CD4-positive, alpha-beta memory T cell (primary cell): Measurements from ENCODE around the gene SCFD2. TPM values are rescaled to one million over a fixed set of nuclear protein-coding genes. Genes with fewer than 3 reads are reported as not detected.

Source experiments
- CTCF ChIA-PET: fragments of 350-600 bp; sonication (Branson Sonifier 250); formaldehyde crosslinking; loops from one replicate; lab custom pipeline; 2021; ENCODE audit warnings: inconsistent platforms; ENCODE audit not compliant: partially characterized antibody; lab: Charles Lee
- POLR2A ChIA-PET: fragments of 350-600 bp; sonication (Branson Sonifier 250); formaldehyde crosslinking; loops from one replicate; lab custom pipeline; 2021; ENCODE audit not compliant: partially characterized antibody; lab: Charles Lee
- DNase-seq, 5 donors: peaks; one replicate each; pipeline versions ENCODE4 v3.0.0 to v3.0.0-alpha.2; 2020 to 2022; ENCODE audit warnings: mixed read lengths in 1 of 5
- H3K27ac ChIP-seq: one replicate; pipeline ENCODE4 v1.7.0; 2013; ENCODE audit warnings: low read depth, low read length
- H3K27me3 ChIP-seq: 2 replicates; pipeline ENCODE4 v1.7.0; 2013; ENCODE audit warnings: mild to moderate bottlenecking, low read length, moderate library complexity; ENCODE audit not compliant: insufficient read depth
- H3K36me3 ChIP-seq: 2 replicates; pipeline ENCODE4 v1.7.0; 2013; ENCODE audit warnings: mild to moderate bottlenecking, low read length, moderate library complexity; ENCODE audit not compliant: insufficient read depth
- H3K4me1 ChIP-seq: 2 replicates; pipeline ENCODE4 v1.7.0; 2013; ENCODE audit warnings: mild to moderate bottlenecking, low read length, moderate library complexity; ENCODE audit not compliant: insufficient read depth
- H3K4me3 ChIP-seq, 2 donors: one replicate each; pipeline ENCODE4 v1.7.0; 2013; ENCODE audit warnings: low read length in 2 of 2, mild to moderate bottlenecking in 1 of 2
- H3K9me3 ChIP-seq, 2 donors: one replicate each; pipeline ENCODE4 v1.7.0; 2013; ENCODE audit warnings: low read length in 2 of 2, control low read depth in 1 of 2; ENCODE audit not compliant: control insufficient read depth in 1 of 2
- H3K27ac Mint-ChIP-seq, 7 donors: one replicate each; pipeline ENCODE4 v1.8.0; 2020 to 2021; ENCODE audit warnings: mixed read lengths in 7 of 7, mild to moderate bottlenecking in 6 of 7, inconsistent platforms in 3 of 7, moderate library complexity in 3 of 7
- H3K27me3 Mint-ChIP-seq, 2 donors: one replicate each; pipeline ENCODE4 v1.8.0; 2020 to 2021; ENCODE audit warnings: mixed read lengths in 2 of 2
- H3K36me3 Mint-ChIP-seq, 2 donors: one replicate each; pipeline ENCODE4 v1.8.0; 2020 to 2021; ENCODE audit warnings: mixed read lengths in 2 of 2, inconsistent platforms in 1 of 2, mild to moderate bottlenecking in 1 of 2
- H3K4me1 Mint-ChIP-seq, 4 donors: one replicate each; pipeline ENCODE4 v1.8.0; 2020 to 2021; ENCODE audit warnings: mixed read lengths in 4 of 4, mild to moderate bottlenecking in 1 of 4
- H3K4me3 Mint-ChIP-seq, 8 donors: one replicate each; pipeline ENCODE4 v1.8.0; 2020 to 2021; ENCODE audit warnings: mixed read lengths in 8 of 8, mild to moderate bottlenecking in 7 of 8, moderate library complexity in 6 of 8, inconsistent platforms in 3 of 8
- H3K9me3 Mint-ChIP-seq, 8 donors: one replicate each; pipeline ENCODE4 v1.8.0; 2020 to 2021; ENCODE audit warnings: mixed read lengths in 8 of 8, mild to moderate bottlenecking in 5 of 8, inconsistent platforms in 3 of 8, moderate library complexity in 1 of 8
- intact Hi-C: fragments of 100-400 bp; cut with micrococcal nuclease; formaldehyde crosslinking; loops from one replicate; pipeline ENCODE4 v1.15.1; 2023
- polyA plus RNA-seq, 2 donors: library from polyadenylated mRNA; unstranded; fragments of 300-500 nt; fragmentation: Illumina TruSeq; gene quantifications; one replicate each; pipeline ENCODE4 v1.2.3, GENCODE V29; 2021
- total RNA-seq, 2 experiments: library from RNA; stranded (reverse); gene quantifications; one replicate each; pipeline ENCODE4 v1.2.3, GENCODE V29; 2021

Gene SCFD2
- total and polyA plus RNA-seq, 4 experiments from 2014 or later: 12.4 to 21.2 (median 13.5) TPM

DNA sequence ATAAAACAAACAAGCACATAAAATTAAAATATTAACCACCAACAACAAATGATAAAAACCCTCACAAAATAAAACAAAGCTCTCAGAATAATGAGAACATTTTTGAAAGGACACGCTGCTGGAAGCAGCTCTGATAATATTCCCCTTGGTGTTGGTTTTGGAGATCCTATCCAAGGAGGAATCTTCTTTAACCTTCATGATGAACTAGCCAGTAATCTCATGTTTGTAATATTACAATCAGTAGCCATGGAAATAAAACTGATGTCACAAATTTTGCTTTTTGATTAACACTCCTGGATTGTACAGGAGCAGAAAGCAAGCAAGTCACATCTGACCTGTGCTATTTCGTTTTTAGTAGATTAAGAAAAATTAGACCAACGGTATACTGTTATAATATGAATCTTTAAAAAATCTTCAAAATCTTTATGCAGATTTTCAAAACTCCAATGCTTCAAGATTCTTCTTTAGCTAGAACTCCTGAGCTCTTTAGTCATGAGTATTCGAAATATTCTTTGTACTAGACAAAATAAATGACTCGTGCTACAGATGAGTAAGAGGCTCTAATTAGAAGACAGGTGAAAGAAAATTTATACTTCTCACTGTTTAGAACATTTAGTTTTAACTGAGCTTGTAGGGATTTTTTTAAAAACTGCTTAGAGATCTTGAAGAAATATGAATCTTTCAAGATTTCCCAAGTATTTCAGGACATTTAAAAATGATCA, 349.6 kb downstream of the SCFD2 start:
- intact Hi-C loops: no loop called here
- H3K9me3 ChIP-seq: no peaks in the 10 kb centered on the region
- POLR2A ChIA-PET: no interaction called here
- H3K27ac ChIP-seq: no peak overlapping the region
- H3K27me3 ChIP-seq: no peaks in the 10 kb centered on the region
- no peak overlapping the region for H3K4me3 ChIP-seq
- peaks cover 32% of the 10 kb centered on the region for H3K4me1 ChIP-seq
- H3K27ac Mint-ChIP-seq: no peak overlapping the region
- H3K36me3 Mint-ChIP-seq: peaks cover 0 to 3% of the 10 kb centered on the region in 2 donors
- H3K4me1 Mint-ChIP-seq: peaks cover 18 to 31% (median 27%) of the 10 kb centered on the region in 4 donors
- no peaks in the 10 kb centered on the region for H3K9me3 Mint-ChIP-seq
- no peaks in the 10 kb centered on the region for H3K36me3 ChIP-seq
- no peaks in the 10 kb centered on the region for H3K27me3 Mint-ChIP-seq
- H3K4me3 Mint-ChIP-seq: no peak overlapping the region
- no peak for DNase-seq
- CTCF ChIA-PET: interaction anchor here (0.9 to 1.1 kb wide), 2 partner anchors 104 to 1217 kb away, joined by 3 to 4 read pairs; no protein-coding TSS in a partner anchor

DNA sequence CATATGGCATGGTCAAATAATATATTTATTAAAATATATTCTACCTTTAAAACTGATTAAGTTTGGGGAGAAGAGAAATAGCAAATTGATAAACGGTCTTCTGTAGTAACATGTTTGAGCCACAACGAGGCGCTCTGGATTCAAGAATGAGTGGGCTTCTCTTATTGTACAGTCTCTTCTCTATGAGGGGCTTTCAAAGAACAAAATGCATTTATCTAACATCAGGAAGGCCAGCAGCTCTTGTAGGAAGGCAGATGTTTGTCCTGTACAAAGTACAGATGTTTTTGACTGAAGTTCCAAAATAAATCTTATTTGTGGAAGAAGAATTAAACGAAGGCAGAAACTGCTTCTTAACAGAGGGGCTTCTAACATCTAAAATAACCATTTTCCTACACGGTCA, 350.2 kb downstream of the SCFD2 start:
- POLR2A ChIA-PET: no interaction called here
- no peak for DNase-seq
- no peaks in the 10 kb centered on the region for H3K9me3 Mint-ChIP-seq
- H3K27ac ChIP-seq: no peak overlapping the region
- CTCF ChIA-PET: interaction anchor here (0.9 kb wide), 1 partner anchor 104 kb away, joined by 3 read pairs; no protein-coding TSS in a partner anchor
- H3K4me1 ChIP-seq: peaks cover 34% of the 10 kb centered on the region
- peaks cover 0 to 3% of the 10 kb centered on the region in 2 donors for H3K36me3 Mint-ChIP-seq
- no peak overlapping the region for H3K4me3 ChIP-seq
- H3K4me1 Mint-ChIP-seq: peaks cover 21 to 37% (median 29%) of the 10 kb centered on the region in 4 donors
- intact Hi-C loops: no loop called here
- no peaks in the 10 kb centered on the region for H3K27me3 ChIP-seq
- no peaks in the 10 kb centered on the region for H3K9me3 ChIP-seq
- no peak overlapping the region for H3K27ac Mint-ChIP-seq
- no peak overlapping the region for H3K4me3 Mint-ChIP-seq
- no peaks in the 10 kb centered on the region for H3K36me3 ChIP-seq
- H3K27me3 Mint-ChIP-seq: no peaks in the 10 kb centered on the region

DNA sequence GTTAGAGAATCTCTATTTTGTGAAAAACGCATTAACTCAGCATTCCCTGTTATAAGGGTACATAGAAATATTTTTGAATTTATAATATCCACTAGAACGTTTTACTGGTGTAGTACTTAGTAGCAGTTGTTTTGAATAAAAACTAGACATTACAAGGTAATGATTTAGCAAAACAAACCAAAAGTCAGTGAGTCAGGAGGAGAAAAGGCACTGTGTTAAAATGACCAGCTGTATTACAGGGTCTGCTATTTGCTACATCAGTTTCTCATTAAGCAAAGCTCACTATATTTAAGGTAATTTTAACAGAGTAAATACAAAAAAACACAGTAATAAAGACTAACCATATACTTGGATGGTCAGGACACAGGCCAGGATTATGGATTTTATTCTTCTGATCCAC, 351.0 kb downstream of the SCFD2 start:
- DNase-seq: no peak
- Mint-ChIP-seq H3K27me3 (no peaks in the 10 kb centered on the region), H3K27ac (no peak overlapping the region), H3K4me3 (no peak overlapping the region), H3K4me1 (peaks cover 22 to 39% (median 31%) of the 10 kb centered on the region in 4 donors), H3K9me3 (no peaks in the 10 kb centered on the region), H3K36me3 (peaks cover 0 to 6% of the 10 kb centered on the region in 2 donors)
- ChIA-PET CTCF (no interaction called here), POLR2A (no interaction called here)
- Histone ChIP-seq H3K27me3 (no peaks in the 10 kb centered on the region), H3K9me3 (no peaks in the 10 kb centered on the region), H3K4me1 (peaks cover 34% of the 10 kb centered on the region), H3K36me3 (no peaks in the 10 kb centered on the region), H3K4me3 (no peak overlapping the region), H3K27ac (no peak overlapping the region)
- intact Hi-C loops: no loop called here

DNA sequence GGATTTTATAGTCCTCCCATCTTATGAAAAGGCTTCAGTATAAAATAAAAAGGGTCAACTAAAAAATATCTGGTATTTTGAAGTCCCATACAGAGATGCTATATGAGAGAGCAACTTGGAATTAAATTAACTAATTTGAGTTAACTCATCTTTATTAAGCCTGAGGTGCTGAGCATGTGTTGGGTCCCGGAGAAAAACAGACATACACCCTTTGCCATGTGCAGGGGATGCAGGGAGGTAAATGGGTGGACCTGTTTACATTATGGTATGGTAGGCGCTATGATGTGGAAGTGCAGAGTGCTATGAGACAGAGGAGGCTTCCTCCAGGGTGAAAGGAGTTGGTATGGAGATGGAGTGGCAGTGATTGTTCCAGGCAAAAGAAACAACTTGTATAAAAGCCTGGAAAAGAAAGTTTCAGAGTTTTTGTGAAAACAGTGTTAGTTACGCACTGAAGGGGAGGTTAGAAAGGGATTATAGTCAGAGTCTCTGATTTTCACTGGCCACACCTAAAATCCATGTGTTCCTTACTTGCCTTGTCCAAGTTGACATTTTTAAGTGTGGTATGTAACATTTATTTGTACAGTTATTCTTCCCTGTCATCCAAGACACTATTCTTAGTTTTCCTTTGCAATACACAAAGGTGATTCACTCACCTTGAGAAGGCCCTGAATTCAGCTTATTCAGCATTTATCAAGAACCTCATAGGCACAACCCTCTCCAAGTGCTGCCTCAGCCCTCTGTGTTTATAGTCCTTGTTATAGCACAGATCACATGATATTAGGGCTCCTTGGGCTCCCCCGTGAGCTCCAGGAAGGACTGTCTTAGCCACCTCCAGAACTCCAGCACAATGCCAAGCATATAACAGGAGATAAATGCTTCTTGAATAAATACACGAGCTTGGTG, 351.7 kb downstream of the SCFD2 start:
- Mint-ChIP-seq H3K4me3 (no peak overlapping the region), H3K27me3 (no peaks in the 10 kb centered on the region), H3K27ac (peak overlapping the region in 3 of 7 donors; percentile 35 to 49 (median 44)), H3K36me3 (peaks cover 0 to 11% of the 10 kb centered on the region in 2 donors), H3K4me1 (peaks cover 23 to 42% (median 32%) of the 10 kb centered on the region in 4 donors), H3K9me3 (no peaks in the 10 kb centered on the region)
- Histone ChIP-seq H3K4me1 (peaks cover 34% of the 10 kb centered on the region), H3K27me3 (no peaks in the 10 kb centered on the region), H3K36me3 (no peaks in the 10 kb centered on the region), H3K9me3 (no peaks in the 10 kb centered on the region), H3K4me3 (no peak overlapping the region), H3K27ac (no peak overlapping the region)
- intact Hi-C loops: no loop called here
- ChIA-PET CTCF (interaction anchor here (1.8 kb wide), 1 partner anchor 31 kb away, joined by 5 read pairs; no protein-coding TSS in a partner anchor), POLR2A (no interaction called here)
- no peak for DNase-seq

DNA sequence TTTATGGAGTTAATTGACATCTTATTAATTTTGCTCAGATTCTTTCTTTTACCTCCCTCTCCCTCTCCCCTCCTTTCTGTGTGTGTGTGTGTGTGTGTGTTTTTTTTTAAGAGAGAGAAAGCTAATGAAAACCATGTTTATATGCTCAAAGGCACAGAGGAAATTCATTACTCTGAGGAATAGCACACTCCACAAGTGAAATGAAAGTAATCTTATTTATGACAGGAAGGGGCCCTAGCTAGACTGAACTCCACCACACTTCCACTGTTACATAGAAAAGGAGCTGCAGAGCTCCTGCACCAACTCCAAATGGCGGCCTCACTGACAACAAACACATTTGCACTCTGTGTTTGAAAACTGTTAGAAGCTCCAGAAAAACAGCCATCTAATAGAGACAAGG, 353.1 kb downstream of the SCFD2 start:
- no peaks in the 10 kb centered on the region for H3K27me3 ChIP-seq
- CTCF ChIA-PET: interaction anchor here (1.1 to 1.8 kb wide), 2 partner anchors 29 to 1221 kb away, joined by 4 to 5 read pairs; no protein-coding TSS in a partner anchor
- peak overlapping the region; percentile 67 to 89 (median 74) for H3K4me3 Mint-ChIP-seq
- H3K36me3 Mint-ChIP-seq: peaks cover 2 to 25% of the 10 kb centered on the region in 2 donors
- H3K4me1 ChIP-seq: peaks cover 34% of the 10 kb centered on the region
- peaks cover 0 to 3% (median 0%) of the 10 kb centered on the region in 8 donors for H3K9me3 Mint-ChIP-seq
- peak in 3 of 5 donors; percentile 9 to 17 (median 10) for DNase-seq
- peaks cover 23 to 42% (median 33%) of the 10 kb centered on the region in 4 donors for H3K4me1 Mint-ChIP-seq
- H3K27me3 Mint-ChIP-seq: no peaks in the 10 kb centered on the region
- H3K9me3 ChIP-seq: no peaks in the 10 kb centered on the region
- no peak overlapping the region for H3K4me3 ChIP-seq
- POLR2A ChIA-PET: no interaction called here
- intact Hi-C loops: no loop called here
- H3K36me3 ChIP-seq: no peaks in the 10 kb centered on the region
- H3K27ac ChIP-seq: no peak overlapping the region
- peak overlapping the region; percentile 26 to 94 (median 78) for H3K27ac Mint-ChIP-seq

DNA sequence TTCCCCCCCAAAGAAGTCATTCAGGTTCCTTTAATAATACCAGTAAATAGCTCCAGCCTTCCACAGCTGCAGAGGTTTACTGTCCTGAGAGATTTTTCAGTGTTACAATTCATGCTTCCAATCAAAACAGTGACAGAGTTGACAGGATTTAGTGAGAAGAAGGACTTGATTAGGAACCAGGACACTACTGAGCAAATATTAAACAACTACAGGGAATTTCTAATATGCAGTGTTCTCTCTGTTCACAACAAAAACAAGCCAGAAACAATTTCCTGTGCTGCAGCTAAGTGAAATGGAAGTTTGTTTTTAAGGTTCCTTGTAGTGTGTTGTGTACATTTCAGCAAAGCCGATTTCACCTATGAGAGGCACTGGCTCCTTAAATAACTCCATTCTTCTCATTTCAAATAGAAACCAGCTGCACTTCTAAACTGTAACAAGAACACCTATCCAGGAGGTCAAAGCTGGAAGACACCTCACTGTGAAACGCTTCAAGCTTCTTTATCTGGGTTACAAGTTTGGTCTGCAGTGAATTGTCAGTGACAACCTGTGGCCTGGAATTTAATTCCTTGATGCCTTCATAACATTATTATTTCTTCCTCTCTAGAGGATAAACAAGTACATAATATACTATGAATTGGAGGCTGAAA, 354.5 kb downstream of the SCFD2 start:
- no peaks in the 10 kb centered on the region for H3K36me3 ChIP-seq
- CTCF ChIA-PET: interaction anchor here (0.5 to 1.3 kb wide), 3 partner anchors 10 to 529 kb away, joined by 3 read pairs; no protein-coding TSS in a partner anchor
- H3K4me3 Mint-ChIP-seq: peak overlapping the region in 3 of 8 donors; percentile 4 to 15 (median 11)
- peak overlapping the region in 3 of 7 donors; percentile 32 to 79 (median 61) for H3K27ac Mint-ChIP-seq
- POLR2A ChIA-PET: no interaction called here
- no peaks in the 10 kb centered on the region for H3K27me3 ChIP-seq
- peaks cover 23 to 39% (median 34%) of the 10 kb centered on the region in 4 donors for H3K4me1 Mint-ChIP-seq
- no peak overlapping the region for H3K4me3 ChIP-seq
- H3K36me3 Mint-ChIP-seq: peaks cover 3 to 27% of the 10 kb centered on the region in 2 donors
- peaks cover 34% of the 10 kb centered on the region for H3K4me1 ChIP-seq
- peaks cover 0 to 3% (median 0%) of the 10 kb centered on the region in 8 donors for H3K9me3 Mint-ChIP-seq
- H3K27me3 Mint-ChIP-seq: no peaks in the 10 kb centered on the region
- no peaks in the 10 kb centered on the region for H3K9me3 ChIP-seq
- intact Hi-C loops: no loop called here
- no peak overlapping the region for H3K27ac ChIP-seq
- DNase-seq: no peak
